Fibroblast of pulmonary artery (primary cell): ENCODE data around the gene PPARG.

ENCODE experiments used
- DNase-seq: peaks from one replicate; pipeline ENCODE4 v3.0.0-alpha.2; 2010; ENCODE audit warnings: low read depth
- H3K4me3 ChIP-seq: replicated peaks from 2 replicates; pipeline ENCODE4 v1.5.1; 2011; ENCODE audit warnings: low read depth, mild to moderate bottlenecking, control low read depth, low read length, moderate library complexity
- TF ChIP-seq, protein P1 (sequence below): IDR thresholded peaks from 2 replicates; pipeline ENCODE4 v1.5.1; 2011; ENCODE audit warnings: mild to moderate bottlenecking, control low read depth, low read length, inconsistent platforms; ENCODE audit errors: missing control alignments

Gene PPARG

DNA sequence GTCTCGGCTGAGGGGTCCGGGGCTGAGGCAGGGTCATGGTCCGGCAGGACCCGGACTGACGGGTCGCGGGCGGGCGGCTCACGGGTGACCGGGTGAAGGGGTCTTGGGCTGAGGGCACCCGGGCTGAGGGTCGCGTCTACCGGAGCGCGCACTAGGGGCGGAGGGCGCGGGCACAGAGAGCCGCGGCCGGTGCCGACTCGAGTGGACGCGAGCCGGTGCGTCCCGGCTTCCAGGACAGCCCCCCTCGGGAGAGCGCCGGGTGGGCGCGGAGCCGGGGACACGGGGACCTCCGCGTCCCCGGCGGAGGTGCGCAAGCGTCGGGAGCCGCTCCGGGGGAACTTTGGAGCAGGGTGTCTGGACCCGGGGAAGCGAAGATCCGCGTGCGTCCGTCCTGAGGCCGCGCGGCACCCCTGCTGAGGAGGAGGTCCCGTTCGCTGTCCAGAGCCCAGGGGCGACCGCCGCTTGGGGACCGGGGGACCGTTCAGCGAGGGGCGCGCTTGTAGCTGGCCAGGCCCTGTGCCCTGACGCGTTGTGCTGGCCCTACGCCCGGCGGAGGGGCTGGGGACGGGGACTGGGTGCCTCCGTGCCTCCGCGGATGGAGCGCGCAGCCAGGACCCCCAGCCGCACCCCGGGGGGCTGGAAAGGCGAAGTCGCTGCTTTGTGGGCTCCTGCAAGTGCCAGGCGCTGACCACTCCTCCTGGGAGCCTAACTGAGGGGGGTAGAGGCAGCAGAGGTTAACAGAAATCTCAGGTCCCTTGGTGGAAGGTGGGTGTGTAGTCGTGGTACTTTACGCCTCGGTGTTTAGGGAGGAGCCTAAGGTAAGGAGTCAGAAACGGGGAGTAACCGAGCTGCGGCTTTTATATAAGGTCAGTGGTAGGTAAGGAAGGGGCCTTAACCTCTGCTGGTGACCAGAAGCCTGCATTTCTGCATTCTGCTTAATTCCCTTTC, at the start of gene PPARG:
Gene PPARG (plus strand): TSS at position 889 of the 948 bp plus-strand sequence. CDS start 90,642 bp downstream, outside the sequence.
- TF ChIP-seq, protein P1, sequence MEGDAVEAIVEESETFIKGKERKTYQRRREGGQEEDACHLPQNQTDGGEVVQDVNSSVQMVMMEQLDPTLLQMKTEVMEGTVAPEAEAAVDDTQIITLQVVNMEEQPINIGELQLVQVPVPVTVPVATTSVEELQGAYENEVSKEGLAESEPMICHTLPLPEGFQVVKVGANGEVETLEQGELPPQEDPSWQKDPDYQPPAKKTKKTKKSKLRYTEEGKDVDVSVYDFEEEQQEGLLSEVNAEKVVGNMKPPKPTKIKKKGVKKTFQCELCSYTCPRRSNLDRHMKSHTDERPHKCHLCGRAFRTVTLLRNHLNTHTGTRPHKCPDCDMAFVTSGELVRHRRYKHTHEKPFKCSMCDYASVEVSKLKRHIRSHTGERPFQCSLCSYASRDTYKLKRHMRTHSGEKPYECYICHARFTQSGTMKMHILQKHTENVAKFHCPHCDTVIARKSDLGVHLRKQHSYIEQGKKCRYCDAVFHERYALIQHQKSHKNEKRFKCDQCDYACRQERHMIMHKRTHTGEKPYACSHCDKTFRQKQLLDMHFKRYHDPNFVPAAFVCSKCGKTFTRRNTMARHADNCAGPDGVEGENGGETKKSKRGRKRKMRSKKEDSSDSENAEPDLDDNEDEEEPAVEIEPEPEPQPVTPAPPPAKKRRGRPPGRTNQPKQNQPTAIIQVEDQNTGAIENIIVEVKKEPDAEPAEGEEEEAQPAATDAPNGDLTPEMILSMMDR = no peak
- peak; percentile 59 for DNase-seq
- peak within 1 kb of the TSS; percentile 78 for H3K4me3 ChIP-seq

- DNase-seq = peak; percentile 32
- TF ChIP-seq, protein P1 = no peak
- no peak overlapping the region for H3K4me3 ChIP-seq
Measured at GRCh38 chr3:12239301-12239700, 49.6 kb upstream of the PPARG start.

GRCh38 chr3:12242772-12243171, 46.1 kb upstream of the PPARG start:
- H3K4me3 ChIP-seq = no peak overlapping the region
- DNase-seq = no peak
- TF ChIP-seq, protein P1 = no peak

- TF ChIP-seq, protein P1 = no peak
- no peak for DNase-seq
- no peak overlapping the region for H3K4me3 ChIP-seq
Measured at GRCh38 chr3:12246497-12247163, 42.2 kb upstream of the PPARG start.

GRCh38 chr3:12247411-12247810, 41.5 kb upstream of the PPARG start:
- DNase-seq = no peak
- TF ChIP-seq, protein P1 = no peak
- no peak overlapping the region for H3K4me3 ChIP-seq

DNA sequence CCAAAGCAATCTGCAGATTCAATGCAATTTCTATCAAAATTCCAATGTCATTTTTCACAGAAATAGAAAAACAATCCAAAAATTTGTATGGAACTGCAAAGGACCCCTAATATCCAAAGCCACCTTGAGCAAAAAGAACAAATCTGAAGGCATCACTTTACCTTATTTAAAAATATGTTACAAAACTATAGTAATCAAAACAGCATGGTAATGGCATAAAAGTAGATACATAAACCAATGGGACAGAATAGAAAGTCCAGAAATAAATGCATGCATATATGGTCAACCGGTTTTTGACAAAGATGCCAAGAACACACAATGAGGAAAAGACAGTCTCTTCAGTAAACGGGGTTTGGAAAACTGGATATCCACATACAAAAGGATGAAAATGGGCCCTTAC, 39.4 kb upstream of the PPARG start:
- TF ChIP-seq, protein P1 = no peak
- H3K4me3 ChIP-seq = no peak overlapping the region
- no peak for DNase-seq
